GM18858 (cell line): ENCODE data around the gene CIT.

Experiments used
- ATAC-seq: cut with Tn5 transposase; IDR thresholded peaks from one replicate; pipeline ENCODE4 v1.9.1; 2021; ENCODE audit not compliant: unreplicated experiment

The CIT gene

GRCh38 chr12:119808441-119808840 lies 68.7 kb downstream of the CIT start:
- ATAC-seq = no peak

GRCh38 chr12:119807380-119807779 lies 69.7 kb downstream of the CIT start:
- no peak for ATAC-seq

GRCh38 chr12:119804011-119804641 lies 73.0 kb downstream of the CIT start:
- no peak for ATAC-seq

GRCh38 chr12:119803381-119803791 lies 73.7 kb downstream of the CIT start:
- ATAC-seq = no peak

GRCh38 chr12:119802472-119802871 lies 74.6 kb downstream of the CIT start:
- no peak for ATAC-seq

- no peak for ATAC-seq
Observed at GRCh38 chr12:119797090-119797489, 80.0 kb downstream of the CIT start.

- ATAC-seq = no peak
Observed at GRCh38 chr12:119796292-119796691, 80.8 kb downstream of the CIT start.

GRCh38 chr12:119791453-119791852 lies 85.7 kb downstream of the CIT start:
- no peak for ATAC-seq

- ATAC-seq = no peak
Observed at GRCh38 chr12:119788786-119789185, 88.3 kb downstream of the CIT start.

GRCh38 chr12:119786539-119786938 lies 90.6 kb downstream of the CIT start:
- ATAC-seq = no peak

GRCh38 chr12:119784673-119785072 lies 92.4 kb downstream of the CIT start:
- no peak for ATAC-seq

- ATAC-seq = no peak
Observed at GRCh38 chr12:119783787-119784186, 93.3 kb downstream of the CIT start.

- ATAC-seq = no peak
Observed at GRCh38 chr12:119781804-119782203, 95.3 kb downstream of the CIT start.

GRCh38 chr12:119780786-119781434 lies 96.2 kb downstream of the CIT start:
- ATAC-seq = no peak

GRCh38 chr12:119775246-119775895 lies 101.7 kb downstream of the CIT start:
- no peak for ATAC-seq

GRCh38 chr12:119772431-119772830 lies 104.7 kb downstream of the CIT start:
- ATAC-seq = no peak

GRCh38 chr12:119770146-119770545 lies 107.0 kb downstream of the CIT start:
- ATAC-seq = no peak

GRCh38 chr12:119762619-119763018 lies 114.5 kb downstream of the CIT start:
- no peak for ATAC-seq

GRCh38 chr12:119758722-119759121 lies 118.4 kb downstream of the CIT start:
- ATAC-seq = no peak

- ATAC-seq = no peak
Observed at GRCh38 chr12:119758234-119758633, 118.9 kb downstream of the CIT start.

GRCh38 chr12:119751961-119752360 lies 125.2 kb downstream of the CIT start:
- ATAC-seq = no peak

- no peak for ATAC-seq
Observed at GRCh38 chr12:119749666-119750065, 127.5 kb downstream of the CIT start.
